T-helper 9 cell (primary cell): ENCODE data around the gene SUMF2.
A peak's percentile ranks its signal among the peaks of the same experiment; 100 is the strongest.
"Not testable (repeated sequence)": the region's sequence is repeated elsewhere in the genome, so short reads cannot be mapped to it uniquely, and the experiment has no call there.

Experiments used
- DNase-seq: peaks from one replicate; pipeline ENCODE4 v3.0.0-alpha.2; 2020
- total RNA-seq, 2 donors: gene quantifications; one replicate each; lab custom pipeline; 2026; lab: John Stamatoyannopoulos, UW

Gene SUMF2
- total RNA-seq: 91.0 to 117 reads per million in 2 donors

DNA sequence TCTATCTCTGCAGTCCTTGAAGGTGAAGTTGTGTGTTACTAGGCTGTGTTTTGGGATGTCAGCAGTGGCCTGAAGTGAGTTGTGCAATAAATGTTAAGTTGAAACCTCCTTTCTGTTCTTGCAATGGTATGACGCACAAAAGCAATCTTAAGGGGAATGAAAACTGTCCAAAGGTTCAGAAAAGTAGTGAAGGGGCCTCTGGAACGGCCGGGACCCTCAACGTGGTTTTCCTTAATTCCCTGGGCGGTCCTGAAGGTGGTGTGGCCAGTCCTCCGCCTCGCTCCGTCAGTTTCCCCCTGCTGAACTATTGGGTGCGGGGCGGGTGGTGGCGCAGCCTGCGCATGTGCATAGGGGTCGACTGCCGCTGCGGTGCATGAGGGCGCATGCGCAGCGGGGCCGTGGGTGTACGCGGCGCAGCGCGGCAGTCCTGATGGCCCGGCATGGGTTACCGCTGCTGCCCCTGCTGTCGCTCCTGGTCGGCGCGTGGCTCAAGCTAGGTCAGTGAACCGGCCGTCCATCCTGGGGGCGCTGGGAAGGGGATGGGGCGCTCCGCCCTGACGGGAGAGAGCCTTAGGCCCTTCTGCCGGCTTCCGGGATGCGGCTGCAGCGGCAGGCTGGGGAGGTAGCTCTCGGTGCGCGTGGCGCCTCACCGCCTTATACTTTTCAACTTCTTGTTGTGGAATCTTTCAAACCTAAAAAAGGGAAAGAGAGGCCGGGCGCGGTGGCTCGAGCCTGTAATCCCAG is at the start of gene SUMF2:
Gene SUMF2, plus strand, starts transcription at position 405 of the 744 bp plus-strand sequence. Its CDS starts 26 bp downstream, at position 431.
- DNase-seq: peak; percentile 86

DNA sequence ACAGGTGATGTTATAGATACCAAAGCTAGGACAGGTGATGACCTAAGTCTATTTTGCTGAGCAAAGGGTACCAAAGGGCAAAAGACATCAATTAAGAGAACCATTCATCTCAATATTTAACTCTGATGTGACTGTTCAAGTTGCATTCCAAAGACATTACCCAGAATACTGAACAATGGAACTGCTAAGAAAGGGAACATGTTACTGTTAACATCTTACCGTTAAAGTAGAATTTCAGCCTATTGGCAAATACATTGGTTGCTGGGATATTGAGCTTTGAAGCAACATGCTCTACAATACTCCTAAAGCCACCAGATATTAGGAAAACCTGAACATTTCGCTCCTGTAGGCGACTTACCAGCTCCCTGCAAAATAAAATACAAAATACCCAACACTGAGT is 47.1 kb upstream of the SUMF2 start:
- not testable (repeated sequence) for DNase-seq

DNA sequence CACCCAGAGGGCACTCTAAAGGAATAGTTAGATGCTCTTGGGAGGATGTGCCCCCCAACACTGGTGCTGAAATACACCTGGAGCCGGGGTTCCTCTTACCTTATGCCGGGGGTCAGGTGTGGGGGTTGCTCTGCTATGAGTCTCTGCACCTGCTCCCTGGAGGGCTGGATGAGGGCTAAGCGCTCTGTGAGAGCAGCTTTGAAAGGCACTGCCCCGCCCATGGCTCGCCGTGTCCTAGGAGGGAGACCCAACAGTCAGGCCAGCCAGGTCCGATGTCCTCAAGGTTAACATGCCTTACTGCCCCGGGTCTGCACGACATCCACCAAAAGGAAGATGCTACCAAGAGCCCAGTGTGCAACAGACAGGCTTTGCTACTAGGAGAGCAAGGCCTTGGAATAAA is 44.6 kb upstream of the SUMF2 start:
- no peak for DNase-seq

DNA sequence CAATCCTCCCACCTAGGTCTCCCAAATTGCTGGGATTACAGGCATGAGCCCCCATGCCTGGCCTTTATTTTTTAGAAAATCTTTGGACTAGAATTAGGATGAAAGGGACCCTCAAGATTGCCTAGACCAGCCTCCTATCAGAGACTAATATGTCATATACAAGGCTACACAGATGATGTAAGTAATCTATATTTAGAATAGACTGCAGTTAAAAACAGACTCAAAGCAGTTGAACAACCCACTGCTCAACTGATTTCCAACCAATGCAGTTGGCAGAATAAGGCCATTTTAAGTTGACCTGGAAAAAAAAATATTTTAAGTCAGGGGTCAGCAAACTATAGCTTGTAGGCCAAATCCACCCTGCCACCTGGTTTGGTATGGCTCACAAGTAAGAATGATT is 40.6 kb upstream of the SUMF2 start:
- no peak for DNase-seq

GRCh38 chr7:56026538-56026937 is 37.5 kb upstream of the SUMF2 start:
- DNase-seq: no peak

DNA sequence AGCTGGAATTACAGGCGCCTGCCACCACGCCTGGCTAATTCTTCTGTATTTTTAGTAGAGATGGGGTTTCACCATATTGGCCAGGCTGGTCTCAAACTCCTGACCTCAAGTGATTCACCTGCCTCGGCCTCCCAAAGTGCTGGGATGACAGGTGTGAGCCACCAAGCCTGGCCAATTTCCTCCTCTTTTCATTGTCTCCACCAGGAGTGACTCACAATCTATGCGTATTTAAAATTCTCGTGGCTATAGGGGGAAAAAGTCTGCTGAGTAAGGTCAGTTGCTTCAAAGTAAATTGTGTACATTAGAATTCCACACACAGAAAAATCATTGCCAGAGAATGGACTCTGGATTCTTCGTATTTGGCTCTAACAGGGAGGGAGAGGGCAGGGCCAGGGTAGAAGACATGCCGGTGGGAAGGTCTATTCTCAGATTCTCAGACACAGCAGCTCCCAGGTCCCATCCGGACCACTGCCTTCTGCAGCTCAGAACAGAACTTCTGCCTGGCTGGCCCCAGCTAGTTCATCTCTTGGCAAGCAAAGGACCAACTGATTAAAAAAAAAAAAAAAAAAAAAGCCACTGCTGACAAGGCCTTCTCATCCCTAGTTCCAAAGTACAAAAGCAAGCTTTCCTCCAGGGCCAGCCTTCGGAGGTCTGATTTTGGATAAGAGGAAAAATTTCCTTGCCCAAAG is 35.0 kb upstream of the SUMF2 start:
- DNase-seq: no peak

GRCh38 chr7:56030340-56030739 is 33.7 kb upstream of the SUMF2 start:
- DNase-seq: no peak

DNA sequence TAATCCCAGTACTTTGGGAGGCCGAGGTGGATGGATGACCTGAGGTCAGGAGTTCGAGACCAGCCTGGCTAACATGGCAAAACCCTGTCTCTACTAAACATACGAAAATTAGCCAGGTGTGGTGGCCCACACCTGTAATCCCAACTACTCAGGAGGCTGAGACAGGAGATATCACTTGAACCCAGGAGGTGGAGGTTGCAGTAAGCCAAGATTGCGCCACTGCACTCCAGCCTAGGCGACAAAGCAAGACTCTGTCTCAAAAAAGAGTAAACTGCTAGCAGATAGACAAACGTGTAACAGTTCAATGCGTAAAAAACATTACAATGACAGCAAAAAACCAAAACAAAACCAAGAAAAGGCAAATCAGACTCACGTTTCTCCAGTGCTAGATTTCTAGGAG is 32.5 kb upstream of the SUMF2 start:
- not testable (repeated sequence) for DNase-seq

GRCh38 chr7:56032578-56032977 is 31.5 kb upstream of the SUMF2 start:
- not testable (repeated sequence) for DNase-seq

- peak; percentile 52 for DNase-seq
Observed at GRCh38 chr7:56033671-56034432, 30.2 kb upstream of the SUMF2 start.

- no peak for DNase-seq
Observed at GRCh38 chr7:56040730-56041129, 23.4 kb upstream of the SUMF2 start.

DNA sequence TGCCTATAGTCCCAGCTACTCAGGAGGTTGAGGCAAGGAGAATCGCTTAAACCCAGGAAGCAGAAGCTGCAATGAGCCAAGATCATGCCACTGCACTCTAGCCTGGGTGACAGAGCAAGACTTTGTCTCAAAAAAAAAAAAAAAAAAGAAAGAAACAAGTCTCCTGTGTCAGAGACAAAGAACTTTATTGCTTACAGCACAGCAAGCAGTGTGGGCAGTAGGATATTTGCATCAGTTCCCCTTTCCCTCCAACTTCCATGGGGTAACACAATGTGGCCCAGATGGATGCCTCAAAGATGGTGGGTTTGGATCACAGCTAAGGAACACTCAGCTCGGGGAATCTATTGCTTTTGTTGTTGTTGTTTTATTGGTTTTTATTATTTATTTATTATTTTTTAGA is 18.3 kb upstream of the SUMF2 start:
- DNase-seq: not testable (repeated sequence)

GRCh38 chr7:56046721-56047445 is 17.2 kb upstream of the SUMF2 start:
- DNase-seq: no peak

GRCh38 chr7:56047446-56048116 is 16.5 kb upstream of the SUMF2 start:
- DNase-seq: not testable (repeated sequence)

DNA sequence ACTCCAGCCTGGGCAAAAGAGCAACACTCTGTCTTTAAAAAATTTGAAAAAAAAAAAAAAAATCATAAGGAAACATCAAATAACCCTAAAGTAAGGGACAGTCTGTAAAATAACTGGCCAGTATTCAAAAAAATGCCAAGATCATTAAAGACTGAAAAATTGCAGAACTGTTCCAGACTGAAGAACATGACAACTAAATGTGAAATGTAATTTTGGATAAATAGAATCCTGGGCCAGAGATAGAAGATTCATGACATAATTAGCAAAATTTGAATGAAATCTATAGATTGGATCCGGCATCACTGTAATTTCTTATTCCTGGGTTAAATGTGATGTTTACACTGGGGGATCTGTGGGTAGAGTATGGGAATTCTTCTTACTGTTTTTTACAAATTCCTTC is 15.8 kb upstream of the SUMF2 start:
- DNase-seq: no peak

- DNase-seq: not testable (repeated sequence)
Observed at GRCh38 chr7:56048763-56049162, 15.3 kb upstream of the SUMF2 start.

- no peak for DNase-seq
Observed at GRCh38 chr7:56051053-56051338, 13.1 kb upstream of the SUMF2 start.

DNA sequence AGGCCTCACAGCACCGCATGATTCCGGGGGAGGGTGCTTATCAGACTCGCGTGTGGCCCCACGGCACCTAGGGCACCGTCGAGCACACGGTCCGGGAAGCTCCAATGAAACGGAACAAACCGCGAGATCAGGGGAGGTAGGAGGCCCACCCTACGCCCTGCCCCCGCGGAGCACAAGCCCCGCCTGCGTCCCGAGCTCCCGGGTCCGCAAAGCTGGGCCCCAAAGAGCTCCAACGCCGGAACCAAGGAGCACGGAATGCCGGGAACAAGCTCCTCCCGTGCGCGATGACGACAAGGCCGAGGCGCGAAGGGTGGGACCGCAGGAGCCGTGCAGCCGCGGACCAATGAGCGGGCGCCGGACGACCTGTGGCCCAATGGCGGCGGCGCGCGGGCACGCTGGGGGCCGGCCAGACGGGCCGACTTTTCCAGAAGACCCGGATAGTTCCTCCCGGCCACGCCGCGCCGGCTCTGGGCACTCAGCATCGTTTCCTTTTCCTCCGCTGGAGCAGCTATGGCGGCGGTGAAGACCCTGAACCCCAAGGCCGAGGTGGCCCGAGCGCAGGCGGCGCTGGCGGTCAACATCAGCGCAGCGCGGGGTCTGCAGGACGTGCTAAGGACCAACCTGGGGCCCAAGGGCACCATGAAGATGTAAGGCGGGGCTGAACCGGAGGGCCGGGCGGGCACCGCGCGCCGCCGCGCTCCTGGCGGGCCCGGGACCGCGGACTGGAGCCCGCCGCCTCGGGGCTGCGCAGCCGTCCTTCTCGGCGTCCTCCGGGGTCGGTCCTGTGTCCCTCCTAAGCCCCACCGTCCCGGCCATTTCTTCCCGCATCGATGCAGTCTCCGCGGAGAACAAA is 12.5 kb upstream of the SUMF2 start, which contains the start of the genes CCT6A and PSPH:
Gene CCT6A, plus strand, starts transcription at position 427 of the 853 bp plus-strand sequence. Its CDS starts 84 bp downstream, at position 511.
Gene PSPH, minus strand, starts transcription at position 106 of the 853 bp plus-strand sequence. CDS start 30,232 bp downstream, outside the sequence.
- DNase-seq: peak; percentile 85

- no peak for DNase-seq
Observed at GRCh38 chr7:56053379-56053778, 10.7 kb upstream of the SUMF2 start.

GRCh38 chr7:56053993-56054392 is 10.1 kb upstream of the SUMF2 start:
- DNase-seq: no peak

DNA sequence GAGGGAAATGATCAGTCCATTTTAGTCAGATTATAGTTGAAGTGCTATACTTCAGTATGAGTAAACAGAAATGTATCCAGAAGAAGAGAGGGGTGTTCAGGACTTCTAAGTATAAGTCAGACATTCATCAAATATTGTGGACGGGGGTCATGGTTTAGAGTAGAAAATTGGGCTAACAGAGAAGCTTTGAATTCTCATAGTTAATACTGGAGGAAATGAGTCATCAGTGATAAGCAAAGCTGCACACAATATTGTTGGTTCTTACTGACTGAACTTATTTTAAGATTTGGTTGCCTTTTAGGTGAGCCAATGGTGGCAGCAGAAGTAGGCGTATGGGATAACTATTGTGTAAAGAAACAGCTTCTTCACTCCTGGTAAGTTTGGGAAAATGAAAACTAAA is 1.7 kb upstream of the SUMF2 start:
- DNase-seq: no peak
